Mucosa of rectum (tissue), 2 donors: ENCODE measurements around the gene SNX33.
A peak's percentile ranks its signal among the peaks of the same experiment; 100 is the strongest.

Experiments
- H3K27ac ChIP-seq, 2 donors: one replicate each; pipeline ENCODE4 v1.7.0; 2013; ENCODE audit warnings: inconsistent platforms in 2 of 2, low read depth in 2 of 2, low read length in 2 of 2
- H3K27me3 ChIP-seq, 2 donors: one replicate each; pipeline ENCODE4 v1.7.0; 2013; ENCODE audit warnings: low read length in 2 of 2; ENCODE audit not compliant: control insufficient read depth in 2 of 2, insufficient read depth in 2 of 2
- H3K36me3 ChIP-seq, 2 donors: one replicate each; pipeline ENCODE4 v1.7.0; 2013; ENCODE audit warnings: low read length in 2 of 2; ENCODE audit not compliant: control insufficient read depth in 2 of 2, insufficient read depth in 2 of 2
- H3K4me1 ChIP-seq, 2 donors: one replicate each; pipeline ENCODE4 v1.7.0; 2013; ENCODE audit warnings: low read length in 2 of 2, mild to moderate bottlenecking in 1 of 2; ENCODE audit not compliant: control insufficient read depth in 2 of 2, insufficient read depth in 2 of 2
- H3K4me3 ChIP-seq, 2 donors: one replicate each; pipeline ENCODE4 v1.7.0; 2013; ENCODE audit warnings: low read length in 2 of 2
- H3K9ac ChIP-seq, 2 donors: one replicate each; pipeline ENCODE4 v1.7.0; 2013; ENCODE audit warnings: low read length in 2 of 2, low read depth in 1 of 2, mild to moderate bottlenecking in 1 of 2
- H3K9me3 ChIP-seq, 2 donors: one replicate each; pipeline ENCODE4 v1.7.0; 2013; ENCODE audit warnings: low read length in 2 of 2; ENCODE audit not compliant: control insufficient read depth in 2 of 2
- donor health status: healthy.
- donor health status: Normal muscosa, but diverticular disease.

Gene SNX33

GRCh38 chr15:75651810-75652543, 4.3 kb downstream of the SNX33 start:
- Histone ChIP-seq H3K27ac (peak overlapping the region; percentile 9 to 48), H3K27me3 (no peaks in the 10 kb centered on the region), H3K9me3 (no peaks in the 10 kb centered on the region), H3K9ac (peak overlapping the region; percentile 41 to 52), H3K4me1 (peaks cover 47 to 51% of the 10 kb centered on the region in 2 donors), H3K4me3 (peak overlapping the region; percentile 61 to 94), H3K36me3 (peaks cover 7 to 23% of the 10 kb centered on the region in 2 donors)

DNA sequence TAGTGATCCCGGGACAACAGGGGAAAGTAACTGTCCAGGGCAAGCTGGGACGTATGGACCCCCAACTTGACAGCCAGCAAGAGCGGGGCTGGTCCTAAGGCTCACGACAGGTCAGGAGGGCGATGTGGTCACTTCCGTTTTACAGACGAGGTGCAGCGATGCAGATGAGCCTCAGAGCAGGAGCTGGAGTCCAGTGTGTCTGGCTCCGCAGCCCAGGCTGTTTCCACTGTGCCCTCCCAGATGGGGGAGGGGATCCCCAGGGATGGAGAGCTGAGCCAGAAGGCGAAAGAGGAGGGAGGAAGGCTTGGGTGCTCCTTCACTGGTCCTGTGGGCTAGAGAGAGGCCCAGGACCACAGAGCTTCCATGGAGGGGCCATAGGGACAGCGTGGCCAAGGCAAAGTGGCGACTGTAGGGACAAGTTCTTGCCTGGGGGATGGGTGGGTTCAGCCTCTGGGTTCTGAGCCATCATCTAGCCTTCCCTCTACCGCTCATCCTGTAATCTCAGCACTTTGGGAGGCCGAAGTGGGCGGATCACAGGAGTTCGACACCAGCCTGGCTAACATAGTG, 5.7 kb downstream of the SNX33 start:
- Histone ChIP-seq H3K27ac (no peak overlapping the region), H3K36me3 (peaks cover 12 to 37% of the 10 kb centered on the region in 2 donors), H3K9ac (no peak overlapping the region), H3K27me3 (no peaks in the 10 kb centered on the region), H3K4me1 (peaks cover 46 to 49% of the 10 kb centered on the region in 2 donors), H3K4me3 (no peak overlapping the region), H3K9me3 (no peaks in the 10 kb centered on the region)

- H3K9me3 ChIP-seq = no peaks in the 10 kb centered on the region
- H3K27me3 ChIP-seq = no peaks in the 10 kb centered on the region
- peaks cover 12 to 38% of the 10 kb centered on the region in 2 donors for H3K36me3 ChIP-seq
- no peak overlapping the region for H3K9ac ChIP-seq
- no peak overlapping the region for H3K27ac ChIP-seq
- no peak overlapping the region for H3K4me3 ChIP-seq
- H3K4me1 ChIP-seq = peaks cover 37 to 39% of the 10 kb centered on the region in 2 donors
Measured at GRCh38 chr15:75654201-75654907, 6.6 kb downstream of the SNX33 start.

GRCh38 chr15:75655931-75656330, 8.2 kb downstream of the SNX33 start:
- Histone ChIP-seq H3K4me1 (peaks cover 32 to 33% of the 10 kb centered on the region in 2 donors), H3K27ac (no peak overlapping the region), H3K36me3 (peaks cover 19 to 26% of the 10 kb centered on the region in 2 donors), H3K4me3 (no peak overlapping the region), H3K9me3 (no peaks in the 10 kb centered on the region), H3K27me3 (no peaks in the 10 kb centered on the region), H3K9ac (no peak overlapping the region)

GRCh38 chr15:75656331-75656730, 8.6 kb downstream of the SNX33 start:
- Histone ChIP-seq H3K27ac (no peak overlapping the region), H3K36me3 (peaks cover 19 to 25% of the 10 kb centered on the region in 2 donors), H3K9ac (no peak overlapping the region), H3K4me3 (no peak overlapping the region), H3K9me3 (no peaks in the 10 kb centered on the region), H3K27me3 (no peaks in the 10 kb centered on the region), H3K4me1 (peaks cover 29% of the 10 kb centered on the region in 2 donors)

DNA sequence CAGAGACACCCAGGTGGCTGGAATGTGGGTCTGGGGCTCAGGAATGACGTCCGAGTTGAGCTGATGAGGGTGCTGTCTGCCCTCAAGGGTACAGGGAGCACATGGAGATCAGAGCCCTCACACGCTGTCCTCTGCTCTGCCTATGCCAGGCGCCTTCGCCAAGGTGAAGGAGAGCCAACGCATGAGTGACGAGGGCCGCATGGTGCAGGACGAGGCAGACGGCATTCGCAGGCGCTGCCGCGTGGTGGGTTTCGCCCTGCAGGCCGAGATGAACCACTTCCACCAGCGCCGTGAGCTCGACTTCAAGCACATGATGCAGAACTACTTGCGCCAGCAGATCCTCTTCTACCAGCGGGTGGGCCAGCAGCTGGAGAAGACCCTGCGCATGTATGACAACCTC, 9.1 kb downstream of the SNX33 start:
- no peaks in the 10 kb centered on the region for H3K9me3 ChIP-seq
- peaks cover 24 to 25% of the 10 kb centered on the region in 2 donors for H3K4me1 ChIP-seq
- H3K9ac ChIP-seq = no peak overlapping the region
- peaks cover 19 to 24% of the 10 kb centered on the region in 2 donors for H3K36me3 ChIP-seq
- no peaks in the 10 kb centered on the region for H3K27me3 ChIP-seq
- H3K27ac ChIP-seq = no peak overlapping the region
- H3K4me3 ChIP-seq = no peak overlapping the region

DNA sequence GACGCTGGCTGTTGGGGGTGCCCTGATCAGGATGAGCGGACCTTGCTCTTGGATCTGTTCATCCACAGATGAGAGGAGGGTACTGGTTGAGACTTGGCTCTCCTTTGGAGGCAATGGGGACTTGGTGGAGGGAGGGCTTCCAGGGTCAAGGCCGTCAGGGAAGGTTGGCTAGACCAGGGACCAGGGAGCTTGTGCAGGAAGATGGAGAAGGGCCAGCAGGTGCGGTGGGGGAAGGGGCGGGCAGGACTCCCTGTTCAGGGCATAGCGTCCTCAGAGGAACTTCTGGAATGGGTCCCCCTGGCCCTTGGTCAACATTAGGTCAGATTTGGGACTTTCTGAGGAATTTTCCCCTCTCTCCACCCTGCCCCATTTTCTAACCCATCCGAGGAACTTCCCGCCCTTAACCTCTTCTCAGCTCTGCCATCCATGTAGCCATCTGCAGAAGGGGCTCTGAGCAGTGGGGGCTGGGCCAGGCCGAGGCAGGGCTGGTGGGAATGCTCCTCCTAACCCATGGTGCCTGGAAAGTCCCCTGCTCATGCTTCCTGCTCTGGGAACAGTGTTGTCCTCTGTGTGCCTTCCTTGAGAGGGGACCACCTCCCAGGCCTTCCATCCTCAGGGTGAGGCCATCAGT, 11.5 kb downstream of the SNX33 start:
- Histone ChIP-seq H3K9ac (no peak overlapping the region), H3K27ac (no peak overlapping the region), H3K36me3 (peaks cover 19 to 21% of the 10 kb centered on the region in 2 donors), H3K27me3 (no peaks in the 10 kb centered on the region), H3K4me1 (peaks cover 18 to 23% of the 10 kb centered on the region in 2 donors), H3K9me3 (no peaks in the 10 kb centered on the region), H3K4me3 (no peak overlapping the region)

- no peaks in the 10 kb centered on the region for H3K9me3 ChIP-seq
- no peaks in the 10 kb centered on the region for H3K27me3 ChIP-seq
- peak overlapping the region in 1 of 2 donors; percentile 67 for H3K27ac ChIP-seq
- no peak overlapping the region for H3K9ac ChIP-seq
- H3K4me3 ChIP-seq = no peak overlapping the region
- peaks cover 24 to 29% of the 10 kb centered on the region in 2 donors for H3K4me1 ChIP-seq
- peaks cover 13 to 20% of the 10 kb centered on the region in 2 donors for H3K36me3 ChIP-seq
Measured at GRCh38 chr15:75659928-75660645, 12.4 kb downstream of the SNX33 start.

DNA sequence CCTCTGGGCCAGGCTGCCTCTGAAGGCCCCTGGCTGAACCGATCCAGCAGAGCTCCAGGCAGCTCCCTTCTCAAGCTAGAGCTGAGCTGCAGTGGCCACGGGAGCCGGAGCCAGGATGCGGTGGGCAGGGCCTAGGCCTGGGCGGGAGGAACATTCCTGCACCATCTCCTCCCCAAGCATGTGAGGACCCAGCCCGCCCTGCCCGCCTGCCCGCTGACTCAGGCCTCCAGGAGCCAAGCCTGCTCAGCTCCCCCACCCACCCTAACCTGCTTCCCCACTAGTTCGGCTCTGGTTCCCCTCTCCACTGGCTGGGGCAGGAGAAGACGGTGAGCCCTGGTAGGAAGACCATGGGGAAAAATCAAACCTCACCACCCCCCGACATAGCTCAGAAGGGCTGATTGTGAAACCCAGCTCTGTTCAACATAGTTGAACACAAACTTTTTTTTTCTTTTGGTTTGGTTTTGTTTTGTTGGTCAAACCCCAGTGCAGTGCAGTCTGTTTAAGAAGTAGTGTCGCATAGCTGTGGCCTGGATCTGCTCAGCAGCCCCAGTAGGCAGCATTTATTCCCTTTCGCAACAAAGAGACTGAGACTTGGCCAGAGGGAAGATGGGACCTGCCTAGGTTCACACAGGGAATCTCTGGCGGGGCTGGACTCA, 13.5 kb downstream of the SNX33 start:
- peak overlapping the region; percentile 67 to 71 for H3K27ac ChIP-seq
- no peaks in the 10 kb centered on the region for H3K27me3 ChIP-seq
- H3K36me3 ChIP-seq = peaks cover 12 to 20% of the 10 kb centered on the region in 2 donors
- peak overlapping the region in 1 of 2 donors; percentile 41 for H3K9ac ChIP-seq
- peaks cover 30% of the 10 kb centered on the region in 2 donors for H3K4me1 ChIP-seq
- no peak overlapping the region for H3K4me3 ChIP-seq
- H3K9me3 ChIP-seq = no peaks in the 10 kb centered on the region
